Cardiac muscle cell (in vitro differentiated cells and primary cell): ENCODE data around the gene RIC3. TPM values are rescaled to one million over a fixed set of nuclear protein-coding genes. Genes with fewer than 3 reads are reported as not detected.

Experiments
- DNase-seq, 2 donors: peaks; one replicate each; pipeline versions ENCODE4 v3.0.0 to v3.0.0-alpha.2; 2010 to 2017; ENCODE audit warnings: low read depth in 1 of 2, low spot score in 1 of 2
- H3K27ac ChIP-seq: fragments of 200-600 bp; sonication (generic); 2 replicates; pipeline ENCODE4 v1.5.1; 2016
- H3K27me3 ChIP-seq: fragments of 200-600 bp; sonication (generic); 2 replicates; pipeline ENCODE4 v1.6.0; 2016; ENCODE audit warnings: control low read depth
- H3K36me3 ChIP-seq: fragments of 200-600 bp; sonication (generic); 2 replicates; pipeline ENCODE4 v1.5.1; 2016; ENCODE audit warnings: control low read depth
- H3K4me1 ChIP-seq: fragments of 200-600 bp; sonication (generic); 2 replicates; pipeline ENCODE4 v1.8.1; 2017; ENCODE audit warnings: low read depth, mild to moderate bottlenecking, mixed run types
- H3K4me3 ChIP-seq: fragments of 200-600 bp; sonication (generic); 2 replicates; pipeline ENCODE4 v1.5.1; 2016; ENCODE audit warnings: mild to moderate bottlenecking
- H3K9me3 ChIP-seq: fragments of 200-600 bp; sonication (generic); 2 replicates; pipeline ENCODE4 v1.5.1; 2017; ENCODE audit warnings: low read depth, mild to moderate bottlenecking, control low read depth
- polyA plus RNA-seq: library from polyadenylated mRNA; unstranded; fragments of >200 nt; fragmentation: Nextera tagmentation; extraction: Ambion mirVana; gene quantifications from 2 replicates; pipeline ENCODE4 v1.2.1, GENCODE V29; 2016
- total RNA-seq: library from RNA; depleted of rRNA; stranded (reverse); fragments of >200 nt; gene quantifications from 2 replicates; pipeline ENCODE4 v1.2.3, GENCODE V29; 2016
- TF ChIP-seq, protein P1 (sequence below): IDR thresholded peaks from 2 replicates; pipeline ENCODE4 v1.5.1; 2012; ENCODE audit warnings: low read depth, mild to moderate bottlenecking, low read length

RIC3 gene
- total and polyA plus RNA-seq, 2 experiments from 2014 or later = 14.3 to 22.1 TPM

DNA sequence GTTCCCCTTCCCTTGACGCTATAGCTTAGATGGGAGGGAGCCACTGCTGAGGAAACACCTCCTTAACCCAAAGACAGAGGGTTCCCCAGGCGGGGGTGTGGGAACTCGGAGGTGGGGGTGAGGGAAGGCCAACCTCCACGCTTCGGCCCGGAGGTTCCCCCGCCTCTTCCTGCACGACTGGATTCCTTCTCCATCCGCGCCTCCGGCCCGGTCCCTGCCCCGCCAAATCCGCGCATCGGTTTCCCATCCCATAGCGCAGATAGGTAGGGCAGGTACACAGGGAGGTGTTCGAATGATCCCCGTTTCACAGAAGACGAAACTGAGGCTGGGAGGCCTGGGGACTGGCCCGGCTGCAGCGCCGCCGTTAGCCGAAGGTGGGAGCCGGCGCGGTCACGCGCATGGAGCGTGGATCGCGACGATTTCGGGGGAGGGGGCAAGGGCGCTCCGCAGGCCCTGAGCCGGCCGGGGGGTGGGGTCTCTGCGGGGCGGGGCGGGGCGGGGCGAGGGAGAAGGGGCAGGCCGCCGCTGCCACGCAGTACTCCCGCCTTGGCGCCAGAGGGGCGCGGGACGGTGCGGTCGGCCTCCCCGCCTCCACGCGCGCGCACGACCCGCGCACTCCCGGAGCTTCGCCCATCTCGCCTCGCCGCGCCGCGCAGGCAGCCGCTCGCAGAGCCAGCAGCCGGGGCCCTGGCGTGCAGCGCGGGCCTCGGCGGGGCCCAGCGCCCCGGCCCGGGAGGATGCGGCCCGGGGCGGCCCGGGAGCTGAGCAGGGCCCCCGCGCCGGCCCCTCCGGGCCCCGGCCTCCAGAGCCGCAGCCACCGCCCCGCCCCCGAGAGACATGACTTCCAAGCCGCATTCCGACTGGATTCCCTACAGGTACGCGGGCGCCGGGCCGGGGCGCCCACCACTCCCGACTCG, 87.9 kb downstream of the RIC3 start, which contains the start of gene TUB:
TUB (plus strand) TSS at position 538 of the 917 bp plus-strand sequence; CDS start at position 838, 300 bp downstream.
- Histone ChIP-seq H3K36me3 (no peaks in the 10 kb centered on the region), H3K27me3 (no peaks in the 10 kb centered on the region), H3K9me3 (no peaks in the 10 kb centered on the region), H3K4me1 (peaks cover 27% of the 10 kb centered on the region), H3K4me3 (peak within 1 kb of the TSS; percentile 52), H3K27ac (no peak within 1 kb of the TSS)
- DNase-seq = peak; percentile 29 to 72
- TF ChIP-seq, protein P1, sequence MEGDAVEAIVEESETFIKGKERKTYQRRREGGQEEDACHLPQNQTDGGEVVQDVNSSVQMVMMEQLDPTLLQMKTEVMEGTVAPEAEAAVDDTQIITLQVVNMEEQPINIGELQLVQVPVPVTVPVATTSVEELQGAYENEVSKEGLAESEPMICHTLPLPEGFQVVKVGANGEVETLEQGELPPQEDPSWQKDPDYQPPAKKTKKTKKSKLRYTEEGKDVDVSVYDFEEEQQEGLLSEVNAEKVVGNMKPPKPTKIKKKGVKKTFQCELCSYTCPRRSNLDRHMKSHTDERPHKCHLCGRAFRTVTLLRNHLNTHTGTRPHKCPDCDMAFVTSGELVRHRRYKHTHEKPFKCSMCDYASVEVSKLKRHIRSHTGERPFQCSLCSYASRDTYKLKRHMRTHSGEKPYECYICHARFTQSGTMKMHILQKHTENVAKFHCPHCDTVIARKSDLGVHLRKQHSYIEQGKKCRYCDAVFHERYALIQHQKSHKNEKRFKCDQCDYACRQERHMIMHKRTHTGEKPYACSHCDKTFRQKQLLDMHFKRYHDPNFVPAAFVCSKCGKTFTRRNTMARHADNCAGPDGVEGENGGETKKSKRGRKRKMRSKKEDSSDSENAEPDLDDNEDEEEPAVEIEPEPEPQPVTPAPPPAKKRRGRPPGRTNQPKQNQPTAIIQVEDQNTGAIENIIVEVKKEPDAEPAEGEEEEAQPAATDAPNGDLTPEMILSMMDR = no peak

DNA sequence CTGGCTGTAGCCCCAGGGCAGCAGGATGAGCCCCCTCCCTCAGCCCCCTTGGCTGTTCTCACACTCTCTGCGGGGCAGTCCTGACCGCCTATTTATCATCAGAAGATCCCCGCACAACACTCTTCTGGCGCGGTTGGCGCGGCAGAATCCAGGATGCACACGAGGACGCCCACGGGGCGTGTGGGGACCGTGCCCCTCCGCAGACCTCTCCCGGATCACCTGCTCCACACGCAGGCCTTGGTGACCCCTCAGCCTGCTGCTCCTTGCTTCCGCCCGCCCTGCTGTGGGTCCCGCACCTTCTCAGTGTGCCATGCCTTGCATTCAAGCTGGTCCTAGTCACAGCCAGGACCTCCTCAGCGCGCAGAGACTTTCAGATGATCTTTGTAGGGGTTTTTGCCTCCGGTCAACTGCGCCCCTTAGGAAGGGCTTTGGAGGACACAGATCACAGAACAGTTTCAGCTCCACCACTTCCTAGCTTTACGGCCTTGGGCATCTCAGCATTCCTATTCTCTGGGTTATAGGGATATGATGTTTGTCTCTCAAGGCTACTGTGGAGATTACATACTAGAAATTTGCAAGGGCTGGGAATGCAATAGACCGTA, 88.7 kb downstream of the RIC3 start:
- Histone ChIP-seq H3K4me3 (peak overlapping the region; percentile 52), H3K27ac (no peak overlapping the region), H3K9me3 (no peaks in the 10 kb centered on the region), H3K36me3 (no peaks in the 10 kb centered on the region), H3K4me1 (peaks cover 24% of the 10 kb centered on the region), H3K27me3 (no peaks in the 10 kb centered on the region)
- DNase-seq = no peak
- TF ChIP-seq, protein P1 = no peak

DNA sequence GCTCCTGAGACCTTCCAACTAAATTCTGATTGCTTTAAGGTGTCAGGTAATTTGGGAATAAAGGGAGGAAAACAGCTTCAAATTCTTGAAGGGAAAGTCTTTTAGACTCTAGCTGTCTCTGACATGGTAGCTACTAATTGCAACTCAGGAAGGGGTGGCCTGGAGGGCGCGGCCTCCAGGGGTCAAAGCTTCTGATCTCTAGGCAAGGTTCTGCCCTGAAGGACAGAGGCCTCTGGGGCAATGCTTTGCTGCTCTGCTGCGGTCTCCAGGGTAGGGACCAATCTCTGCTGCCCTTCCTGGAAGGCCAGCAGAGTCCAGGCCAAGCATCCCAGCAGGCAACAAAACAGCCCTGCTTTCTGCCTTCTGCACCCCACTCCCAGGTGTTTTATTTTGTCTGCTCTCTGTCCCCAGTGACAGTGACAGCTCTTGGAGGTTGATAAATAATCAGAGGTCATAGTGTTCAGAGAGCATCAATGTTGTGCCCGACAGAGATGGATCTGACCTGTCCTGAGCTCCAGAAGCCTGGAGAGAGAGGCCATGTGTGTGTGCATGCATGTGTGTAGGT, 89.6 kb downstream of the RIC3 start:
- H3K27me3 ChIP-seq = no peaks in the 10 kb centered on the region
- H3K4me3 ChIP-seq = no peak overlapping the region
- H3K36me3 ChIP-seq = no peaks in the 10 kb centered on the region
- no peaks in the 10 kb centered on the region for H3K9me3 ChIP-seq
- TF ChIP-seq, protein P1 = no peak
- no peak for DNase-seq
- no peak overlapping the region for H3K27ac ChIP-seq
- peaks cover 22% of the 10 kb centered on the region for H3K4me1 ChIP-seq

- TF ChIP-seq, protein P1 = no peak
- no peaks in the 10 kb centered on the region for H3K36me3 ChIP-seq
- DNase-seq = no peak
- peaks cover 3% of the 10 kb centered on the region for H3K27me3 ChIP-seq
- no peaks in the 10 kb centered on the region for H3K9me3 ChIP-seq
- no peak overlapping the region for H3K27ac ChIP-seq
- H3K4me1 ChIP-seq = no peaks in the 10 kb centered on the region
- H3K4me3 ChIP-seq = no peak overlapping the region
Measured at GRCh38 chr11:8075119-8075726, 93.6 kb downstream of the RIC3 start.

DNA sequence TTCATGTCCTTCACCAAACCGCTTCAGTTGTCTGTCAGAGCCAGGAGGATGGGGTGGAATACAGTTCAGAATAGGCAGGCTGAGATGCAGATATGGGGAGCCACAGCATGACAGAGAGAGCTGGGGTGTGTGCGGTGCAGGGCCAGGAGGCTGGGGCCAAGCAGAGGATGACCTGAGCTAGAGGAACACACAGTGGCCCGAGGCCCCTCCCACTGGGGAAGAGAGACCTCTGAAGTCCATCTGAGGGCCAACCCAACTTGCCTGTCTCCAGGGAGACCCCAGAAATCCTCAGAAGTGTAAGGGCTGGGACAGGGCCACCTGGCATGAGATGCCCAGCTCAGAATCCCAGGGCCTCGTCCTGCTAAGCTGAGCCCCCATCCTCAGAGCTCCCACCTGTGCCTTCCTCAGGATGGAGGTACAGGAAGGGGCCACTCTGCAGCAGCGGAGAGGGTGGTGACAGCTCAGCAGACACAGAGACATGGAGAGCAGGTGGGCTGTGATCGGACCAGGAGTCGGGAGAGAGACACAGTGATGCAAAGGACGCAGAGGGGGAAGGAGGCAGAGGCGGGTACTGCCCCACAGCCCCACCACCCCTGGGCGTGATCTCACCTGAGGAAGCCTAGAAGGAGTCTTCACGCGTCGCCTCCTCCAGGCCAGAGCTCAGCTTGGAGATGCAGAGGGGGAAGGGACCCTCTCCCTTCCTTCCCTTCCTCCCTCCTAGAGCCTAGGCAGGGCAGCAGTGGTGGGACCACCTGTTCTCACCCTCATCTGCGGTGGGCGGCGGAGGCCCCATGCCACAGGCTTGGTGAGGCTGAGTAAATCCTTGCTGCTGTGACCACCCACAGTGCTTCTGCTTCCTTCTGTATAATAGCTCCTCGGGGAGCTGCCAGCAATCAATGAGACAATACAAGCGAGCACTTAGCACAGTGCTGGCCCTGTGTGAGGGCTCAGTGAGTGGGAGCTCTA, 96.9 kb downstream of the RIC3 start:
- Histone ChIP-seq H3K27ac (no peak overlapping the region), H3K9me3 (no peaks in the 10 kb centered on the region), H3K4me1 (peaks cover 4% of the 10 kb centered on the region), H3K4me3 (no peak overlapping the region), H3K36me3 (no peaks in the 10 kb centered on the region), H3K27me3 (peaks cover 3% of the 10 kb centered on the region)
- TF ChIP-seq, protein P1 = no peak
- DNase-seq = no peak
